ENCODE measurements around the gene MX1.

DNA sequence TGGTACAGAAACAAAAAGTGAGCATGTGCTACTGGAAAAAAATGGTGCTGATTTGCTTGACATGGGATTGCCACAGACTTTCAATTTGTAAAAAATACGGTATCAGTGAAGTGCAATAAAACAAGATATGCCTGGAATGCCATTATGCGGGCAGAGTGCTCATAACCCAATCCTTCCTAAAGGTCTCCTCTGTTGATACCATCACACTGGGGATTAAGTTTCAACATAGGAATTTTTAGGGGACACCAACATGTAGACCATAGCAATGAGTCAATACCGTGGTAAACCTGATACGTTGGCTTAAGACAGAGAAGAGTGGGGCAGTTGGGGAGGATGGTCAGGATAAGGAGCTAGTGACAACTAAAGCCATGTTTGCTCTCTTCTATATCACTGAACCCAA is 20.5 kb downstream of the MX1 start:
- no peak for TF ChIP-seq CTCF (IDR thresholded peaks at IDR 0.05)
- TF ChIP-seq CBX8 (IDR thresholded peaks at IDR 0.05): no peak
- TF ChIP-seq JUNB (IDR thresholded peaks at IDR 0.05): no peak
- TF ChIP-seq CHD4 (IDR thresholded peaks at IDR 0.05; ENCODE audit: borderline replicate concordance): no peak
- no peak for TF ChIP-seq BHLHE40 (IDR thresholded peaks at IDR 0.05; ENCODE audit: low read depth, low read length)
- TF ChIP-seq MAX (IDR thresholded peaks at IDR 0.05): no peak
- TF ChIP-seq HDAC2 (IDR thresholded peaks at IDR 0.05): no peak
- TF ChIP-seq SMC3 (IDR thresholded peaks at IDR 0.05): no peak
- no peak for TF ChIP-seq PBX3 (IDR thresholded peaks at IDR 0.05)
- TF ChIP-seq MYC (IDR thresholded peaks at IDR 0.05; ENCODE audit: borderline replicate concordance, low read length): no peak
- no peak for TF ChIP-seq POLR2A (IDR thresholded peaks at IDR 0.05; ENCODE audit: low read length)
- TF ChIP-seq CHD2 (IDR thresholded peaks at IDR 0.05; ENCODE audit: low read length, partially characterized antibody): no peak
- TF ChIP-seq NR3C1 (IDR thresholded peaks at IDR 0.05): no peak
